Muscle of back (tissue), 11 donors: ENCODE data around the gene RGMB. TPM values are rescaled to one million over a fixed set of nuclear protein-coding genes. Genes with fewer than 3 reads are reported as not detected.

Experiments
- DNase-seq, 3 donors: peaks; one replicate each; pipeline versions ENCODE4 v3.0.0 to v3.0.0-alpha.2; 2013
- polyA plus RNA-seq, 10 donors: library from polyadenylated mRNA; unstranded; fragments of 120-200 nt; gene quantifications; one replicate each; pipeline ENCODE4 v1.2.1, GENCODE V29; 2013; ENCODE audit not compliant: insufficient read length in 10 of 10

The RGMB gene
- polyA plus RNA-seq, 10 donors: 42.9 to 67.4 (median 51.5) TPM

GRCh38 chr5:98781520-98781919 lies 8.1 kb downstream of the RGMB start:
- no peak for DNase-seq

DNA sequence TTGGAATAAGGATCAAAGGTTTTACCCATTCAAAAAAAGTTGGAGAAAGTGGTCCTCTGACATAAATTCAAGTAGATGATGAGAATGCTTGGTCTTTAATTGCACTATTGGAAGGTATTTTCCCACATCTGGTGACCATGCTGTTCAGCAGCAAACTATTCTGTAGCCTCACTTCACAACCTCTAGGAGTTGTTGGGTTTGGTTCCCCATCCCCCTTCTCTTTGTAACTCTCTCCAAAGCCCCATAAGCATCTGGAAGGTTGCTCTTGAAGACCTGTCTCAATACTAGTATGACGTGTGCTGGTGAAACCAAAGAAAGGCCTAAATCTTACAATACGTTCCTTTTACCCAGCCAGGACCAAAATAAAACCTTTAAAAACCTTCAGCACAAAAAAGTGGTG lies 8.5 kb downstream of the RGMB start:
- no peak for DNase-seq

- no peak for DNase-seq
These were observed 9.7 kb downstream of the RGMB start for GRCh38 chr5:98783051-98783649.

GRCh38 chr5:98784411-98784810 lies 10.9 kb downstream of the RGMB start:
- DNase-seq: no peak

- DNase-seq: no peak
These were observed 11.8 kb downstream of the RGMB start for GRCh38 chr5:98785244-98785643.

GRCh38 chr5:98786191-98786853 lies 12.9 kb downstream of the RGMB start:
- peak in 2 of 3 donors; percentile 49 to 77 for DNase-seq

DNA sequence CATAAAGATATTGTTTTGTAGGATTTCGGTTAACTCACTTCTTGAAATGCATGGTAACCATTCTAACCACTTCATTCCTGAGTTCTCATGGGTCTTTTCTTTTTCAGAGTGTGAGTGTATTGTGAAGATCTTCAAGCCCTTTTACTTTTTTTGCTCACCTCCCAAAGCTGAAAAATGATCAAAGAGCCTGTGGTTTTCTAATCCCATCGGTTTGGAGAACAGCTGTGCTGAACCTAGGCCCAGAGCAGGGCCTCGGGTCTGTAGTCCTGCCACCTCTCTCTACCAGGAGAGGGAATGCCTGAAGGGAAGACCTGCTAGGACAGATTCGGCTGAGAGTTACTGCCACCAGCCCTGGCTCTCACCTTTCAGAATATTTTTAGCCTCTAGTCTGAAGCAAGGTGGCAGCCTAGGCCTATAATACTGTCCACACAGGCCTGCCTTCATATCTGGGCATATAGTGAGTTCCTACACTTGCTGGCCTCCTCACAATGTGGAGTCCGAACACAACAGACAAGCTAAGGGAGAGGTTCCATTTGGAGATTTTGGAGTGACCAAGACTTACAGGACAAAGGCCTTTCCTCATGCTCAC lies 13.8 kb downstream of the RGMB start:
- DNase-seq: no peak

DNA sequence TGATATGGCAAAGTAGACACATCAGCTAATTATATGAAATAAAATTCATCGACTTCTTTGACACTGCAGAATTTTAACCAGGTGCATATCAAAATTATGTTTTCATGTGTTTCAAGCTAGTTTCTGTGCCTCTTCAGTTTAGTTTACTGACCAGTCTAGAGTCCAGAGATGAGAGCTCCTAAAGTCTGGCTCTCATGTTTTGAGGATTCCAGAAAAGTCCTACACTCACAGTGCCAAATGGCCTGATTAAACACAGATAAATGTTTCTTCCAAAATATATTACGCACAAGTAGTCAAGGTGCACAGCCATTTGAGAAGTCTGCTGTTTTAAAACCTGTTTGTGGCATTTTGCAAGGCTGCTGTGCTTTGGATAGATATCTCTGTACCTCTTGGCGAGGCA lies 15.6 kb downstream of the RGMB start:
- DNase-seq: no peak

- peak; percentile 58 to 81 (median 67) for DNase-seq
These were observed 17.6 kb downstream of the RGMB start for GRCh38 chr5:98791001-98791519.

GRCh38 chr5:98791898-98792580 lies 18.6 kb downstream of the RGMB start:
- peak in 1 of 3 donors; percentile 44 for DNase-seq

- no peak for DNase-seq
These were observed 19.8 kb downstream of the RGMB start for GRCh38 chr5:98793223-98793622.

GRCh38 chr5:98794001-98794400 lies 20.5 kb downstream of the RGMB start:
- no peak for DNase-seq

- no peak for DNase-seq
These were observed 21.1 kb downstream of the RGMB start for GRCh38 chr5:98794414-98795080.

DNA sequence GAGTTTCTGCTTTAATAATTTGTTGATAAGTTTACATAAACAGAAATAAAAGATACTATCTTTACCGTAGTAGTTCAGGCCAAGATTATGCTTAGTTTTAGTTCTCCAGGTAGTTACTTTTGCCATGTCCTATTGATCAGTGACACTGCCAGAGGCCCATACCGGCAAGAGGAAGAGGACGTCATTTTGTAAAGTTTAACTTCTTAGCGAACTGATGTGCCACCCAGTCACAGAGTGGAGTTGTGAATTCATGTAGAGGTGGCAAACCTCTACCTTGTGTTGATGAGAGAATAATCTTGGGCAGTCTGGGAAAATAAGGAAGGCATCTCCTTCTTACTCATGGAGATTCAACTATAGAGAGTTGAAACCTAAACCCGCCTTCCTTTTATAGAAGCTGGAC lies 21.8 kb downstream of the RGMB start:
- no peak for DNase-seq

- peak; percentile 59 to 81 (median 69) for DNase-seq
These were observed 22.9 kb downstream of the RGMB start for GRCh38 chr5:98796197-98796972.

GRCh38 chr5:98798371-98798770 lies 24.9 kb downstream of the RGMB start:
- DNase-seq: no peak

- no peak for DNase-seq
These were observed 25.4 kb downstream of the RGMB start for GRCh38 chr5:98798847-98799246.

GRCh38 chr5:98804066-98804465 lies 30.6 kb downstream of the RGMB start:
- no peak for DNase-seq

GRCh38 chr5:98805070-98805469 lies 31.6 kb downstream of the RGMB start:
- DNase-seq: no peak

GRCh38 chr5:98807806-98808205 lies 34.3 kb downstream of the RGMB start:
- DNase-seq: no peak

GRCh38 chr5:98810206-98810605 lies 36.7 kb downstream of the RGMB start:
- DNase-seq: no peak
